GOT3 (cell line): ENCODE results near the gene CLCN1.

Experiments
- DNase-seq: peaks from one replicate; lab custom pipeline; 2025; ENCODE audit warnings: mixed read lengths; lab: John Stamatoyannopoulos, UW

Gene CLCN1

GRCh38 chr7:143399151-143399550 lies 83.2 kb downstream of the CLCN1 start:
- no peak for DNase-seq

GRCh38 chr7:143399642-143400041 lies 83.7 kb downstream of the CLCN1 start:
- no peak for DNase-seq

- no peak for DNase-seq
Measured at GRCh38 chr7:143401265-143401664, 85.4 kb downstream of the CLCN1 start.
